AG09309 (cell line): Measurements from ENCODE around the gene ENTREP1.

Source experiments
- DNase-seq: peaks from one replicate; pipeline ENCODE4 v3.0.0-alpha.2; 2010; ENCODE audit warnings: low read depth
- H3K4me3 ChIP-seq: 2 replicates; pipeline ENCODE4 v1.5.1; 2011; ENCODE audit warnings: mild to moderate bottlenecking, low read depth, low read length, moderate library complexity; ENCODE audit not compliant: control insufficient read depth
- CTCF ChIP-seq: IDR thresholded peaks from 2 replicates; pipeline ENCODE4 v1.5.1; 2011; ENCODE audit warnings: mild to moderate bottlenecking, low read depth, low read length, inconsistent platforms; ENCODE audit not compliant: insufficient read depth, control insufficient read depth; ENCODE audit errors: missing control alignments

ENTREP1 gene

DNA sequence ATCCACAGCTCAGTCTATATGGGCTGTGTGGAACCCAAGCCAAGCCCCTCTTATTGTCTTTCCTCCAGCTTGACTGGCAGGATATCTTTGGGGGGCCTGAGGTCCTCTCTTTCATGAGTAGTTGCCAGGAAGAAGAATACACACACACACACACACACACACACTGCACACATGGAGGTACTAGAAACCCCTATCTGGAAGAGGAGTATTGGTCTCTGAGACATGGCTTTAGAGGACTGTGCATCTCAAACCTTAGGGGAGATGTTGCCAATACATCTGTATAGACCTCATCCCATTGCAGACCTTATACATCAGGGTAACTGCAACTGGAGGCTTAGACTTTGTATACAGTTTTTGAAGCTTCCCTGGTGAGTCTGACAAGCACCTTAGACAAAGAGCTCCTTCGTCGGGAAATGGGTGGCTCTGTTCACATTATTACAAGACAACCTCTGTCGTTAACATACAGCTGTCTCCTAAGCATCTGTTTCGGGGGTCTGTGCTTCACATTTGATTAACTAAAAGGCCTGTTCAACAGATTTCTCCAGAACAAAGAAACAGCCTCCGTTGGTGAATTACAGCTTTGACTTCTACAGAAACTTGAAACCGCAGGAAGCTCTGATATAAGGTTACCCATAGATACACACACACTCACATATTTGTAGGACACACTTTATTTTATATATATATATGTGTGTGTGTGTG, 5.5 kb upstream of the ENTREP1 start:
- H3K4me3 ChIP-seq, result no peak overlapping the region
- no peak for TF ChIP-seq CTCF
- DNase-seq, result no peak

DNA sequence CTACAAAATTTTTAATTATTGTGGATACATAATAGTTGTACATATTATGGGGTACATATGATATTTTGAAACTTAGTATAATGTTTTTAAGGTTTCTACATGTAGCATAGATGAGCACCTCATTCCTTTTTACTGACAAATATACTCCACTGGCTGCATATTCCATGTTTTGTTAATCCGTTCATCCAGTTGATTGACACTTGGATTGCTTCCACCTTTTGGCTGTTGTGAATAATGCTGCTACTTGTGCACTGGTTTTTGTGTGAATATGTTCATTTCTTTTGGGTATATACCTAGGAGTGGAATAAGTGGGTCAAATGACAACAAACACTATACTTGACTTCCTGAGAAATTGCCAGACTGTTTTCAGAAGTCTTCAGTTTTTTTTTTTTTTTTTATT, 2.8 kb upstream of the ENTREP1 start:
- DNase-seq, result no peak
- TF ChIP-seq CTCF, result no peak
- H3K4me3 ChIP-seq, result no peak overlapping the region

DNA sequence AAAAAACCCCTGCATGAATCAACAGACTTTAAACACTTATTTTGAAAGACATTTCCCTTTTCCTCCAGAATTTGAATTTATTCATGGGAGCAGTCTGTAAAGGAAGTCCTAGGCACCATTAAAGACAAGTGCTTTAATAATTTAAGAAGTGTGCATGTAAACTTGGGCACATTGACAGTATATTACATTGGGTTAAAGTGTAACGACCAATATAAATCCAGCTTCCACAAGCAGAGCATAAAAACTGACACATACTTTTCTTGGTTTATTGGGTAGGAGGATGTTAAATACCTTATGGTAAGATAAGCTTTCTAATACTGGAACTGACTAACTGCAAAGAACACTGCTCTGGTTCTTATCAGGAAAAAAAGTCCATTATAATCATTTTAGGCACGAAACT, 1.2 kb upstream of the ENTREP1 start:
- DNase-seq, result no peak
- no peak for TF ChIP-seq CTCF
- H3K4me3 ChIP-seq, result no peak overlapping the region

DNA sequence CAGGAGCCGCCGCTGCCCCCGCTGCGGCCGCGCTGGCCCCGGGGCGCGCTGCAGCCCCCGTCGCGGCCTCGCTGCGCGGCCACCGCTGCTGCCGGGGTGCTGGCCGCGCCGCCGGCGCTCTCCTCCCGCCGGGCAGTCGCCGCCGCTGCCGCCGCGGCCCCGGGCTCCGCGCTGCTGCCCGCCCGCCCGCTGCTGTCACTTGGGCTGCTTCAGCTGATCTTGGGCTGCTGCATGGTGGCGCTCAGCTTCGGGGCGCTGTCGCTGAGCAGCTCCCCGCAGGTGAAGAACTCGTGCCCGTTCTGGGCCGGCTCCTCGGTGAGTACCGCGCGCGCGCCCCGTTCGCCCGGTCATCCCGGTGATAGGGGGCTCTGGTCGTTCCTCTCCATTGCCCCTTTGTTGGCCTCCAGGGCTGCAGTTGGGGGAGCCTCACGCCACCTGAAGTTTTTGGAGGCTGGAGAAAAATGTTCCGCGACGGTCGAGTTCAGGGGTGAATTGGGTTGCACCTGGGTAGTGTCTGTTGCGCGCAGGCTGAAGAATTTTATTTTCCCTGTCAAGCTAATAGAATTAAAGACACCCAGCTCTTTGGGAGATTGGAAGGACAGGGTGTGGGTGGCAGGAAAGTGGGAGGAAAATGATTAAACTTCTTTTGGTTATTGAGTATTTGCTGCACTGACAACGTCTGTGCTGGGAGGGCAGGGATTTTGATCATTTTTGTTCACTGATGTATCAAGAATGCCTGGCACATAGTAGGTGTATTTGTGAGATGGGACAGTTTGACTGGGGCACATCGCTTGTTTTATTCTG, 596 bp downstream of the ENTREP1 start:
- DNase-seq, result no peak
- no peak for TF ChIP-seq CTCF
- peak overlapping the region; percentile 13 for H3K4me3 ChIP-seq

- no peak overlapping the region for H3K4me3 ChIP-seq
- no peak for DNase-seq
- TF ChIP-seq CTCF, result no peak
These were observed 1.2 kb downstream of the ENTREP1 start for GRCh38 chr9:69326261-69326660.

GRCh38 chr9:69330580-69330979, 5.6 kb downstream of the ENTREP1 start:
- DNase-seq, result no peak
- TF ChIP-seq CTCF, result no peak
- no peak overlapping the region for H3K4me3 ChIP-seq
